Superior temporal gyrus (tissue), 1 donor: ENCODE results near the gene CCDC61.

Source experiments
- DNase-seq: peaks from one replicate; pipeline ENCODE4 v3.0.0-alpha.2; 2016; ENCODE audit errors: extremely low spot score

The CCDC61 gene

DNA sequence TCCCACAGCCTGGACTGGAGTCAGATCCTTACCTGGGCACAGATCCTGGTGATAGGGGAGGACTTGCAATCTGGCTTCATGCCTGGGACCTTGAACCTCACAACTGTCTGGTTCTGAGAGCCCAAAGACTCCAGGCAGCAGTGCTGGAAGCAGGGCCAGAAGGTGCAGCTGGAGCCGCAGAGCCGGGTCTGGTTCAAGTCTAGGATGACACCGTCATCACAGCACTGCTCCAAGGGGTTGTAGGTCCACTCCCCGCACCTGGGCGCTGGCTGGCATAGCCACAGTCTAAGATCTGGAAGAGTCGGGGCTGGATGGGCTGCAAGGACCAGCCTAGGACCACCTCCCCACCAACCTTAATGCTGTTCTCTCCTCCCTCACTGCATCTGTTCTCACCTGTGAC lies 44.9 kb downstream of the CCDC61 start:
- no peak for DNase-seq

DNA sequence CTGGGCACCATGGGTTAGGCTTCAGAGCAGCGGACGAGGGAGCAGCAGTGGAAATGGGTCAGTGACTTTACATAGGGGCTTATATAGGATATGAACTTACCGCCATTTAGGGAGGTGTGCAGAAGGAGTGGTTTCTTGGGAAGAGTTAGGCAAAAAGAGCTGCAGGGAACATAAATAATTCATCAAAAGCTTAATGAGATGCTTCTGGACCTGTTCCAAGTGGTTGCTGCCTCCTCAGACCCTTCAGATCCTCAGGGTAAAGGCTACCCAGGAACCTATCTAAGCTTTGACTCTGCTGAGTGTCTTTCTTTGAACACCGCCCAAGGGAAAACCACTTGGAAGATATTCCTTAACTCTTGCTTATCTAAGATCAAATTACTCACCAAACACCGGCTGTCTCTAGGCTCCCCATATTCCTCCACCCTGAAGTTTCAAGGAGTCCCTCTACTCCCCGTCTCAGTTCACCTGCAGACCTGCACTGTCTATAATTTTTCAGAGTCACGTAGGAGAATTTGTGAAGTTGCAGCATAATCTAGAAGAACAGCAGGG lies 45.8 kb downstream of the CCDC61 start, which contains the start of gene IGFL4:
TSS of gene IGFL4 (minus strand) at position 51 of the 549 bp plus-strand sequence. CDS start at position 11, 40 bp downstream.
- DNase-seq, result no peak

GRCh38 chr19:46042252-46042883 lies 47.1 kb downstream of the CCDC61 start:
- no peak for DNase-seq

GRCh38 chr19:46043519-46043918 lies 48.3 kb downstream of the CCDC61 start:
- no peak for DNase-seq

- DNase-seq, result no peak
Measured at GRCh38 chr19:46049597-46049996, 54.3 kb downstream of the CCDC61 start.

GRCh38 chr19:46052896-46053295 lies 57.6 kb downstream of the CCDC61 start:
- no peak for DNase-seq

- DNase-seq, result no peak
Measured at GRCh38 chr19:46056536-46056935, 61.3 kb downstream of the CCDC61 start.

- DNase-seq, result no peak
Measured at GRCh38 chr19:46058778-46059177, 63.5 kb downstream of the CCDC61 start.

DNA sequence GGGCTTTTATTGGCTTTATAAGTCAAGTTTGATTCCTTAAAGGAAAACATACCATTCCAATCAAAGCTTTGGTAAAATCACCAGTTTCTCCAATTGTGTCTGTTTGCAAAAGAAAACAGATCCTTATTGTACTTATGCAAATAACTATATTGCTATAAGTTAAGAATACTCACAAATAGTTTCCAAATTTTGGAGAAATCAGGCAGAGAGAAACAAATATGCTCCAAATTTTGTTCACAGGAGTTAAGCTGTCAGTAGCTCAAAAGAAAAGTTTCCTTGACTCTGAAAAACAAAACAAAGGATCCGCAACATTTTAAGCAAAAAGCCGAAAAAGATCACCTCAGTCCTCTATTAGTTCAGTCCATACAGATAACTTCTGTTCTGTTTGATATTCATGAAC lies 64.7 kb downstream of the CCDC61 start:
- no peak for DNase-seq

DNA sequence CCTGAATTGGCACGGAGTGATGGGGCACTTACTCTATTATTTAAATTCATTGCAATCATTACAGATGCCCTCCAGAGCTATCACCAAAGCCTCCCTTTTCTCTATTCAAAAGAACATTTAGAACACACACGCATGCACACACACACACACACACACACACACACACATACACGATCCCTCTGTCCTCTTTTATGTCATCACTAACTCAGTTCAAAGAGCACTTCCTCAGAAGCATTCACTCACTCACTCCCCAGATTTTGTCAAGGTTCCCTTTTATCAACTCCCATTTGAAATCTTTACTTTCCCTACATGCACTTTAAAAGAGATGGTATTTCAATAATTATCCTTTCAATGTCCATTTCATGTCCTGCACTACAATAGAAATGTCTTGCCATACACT lies 67.9 kb downstream of the CCDC61 start:
- no peak for DNase-seq

DNA sequence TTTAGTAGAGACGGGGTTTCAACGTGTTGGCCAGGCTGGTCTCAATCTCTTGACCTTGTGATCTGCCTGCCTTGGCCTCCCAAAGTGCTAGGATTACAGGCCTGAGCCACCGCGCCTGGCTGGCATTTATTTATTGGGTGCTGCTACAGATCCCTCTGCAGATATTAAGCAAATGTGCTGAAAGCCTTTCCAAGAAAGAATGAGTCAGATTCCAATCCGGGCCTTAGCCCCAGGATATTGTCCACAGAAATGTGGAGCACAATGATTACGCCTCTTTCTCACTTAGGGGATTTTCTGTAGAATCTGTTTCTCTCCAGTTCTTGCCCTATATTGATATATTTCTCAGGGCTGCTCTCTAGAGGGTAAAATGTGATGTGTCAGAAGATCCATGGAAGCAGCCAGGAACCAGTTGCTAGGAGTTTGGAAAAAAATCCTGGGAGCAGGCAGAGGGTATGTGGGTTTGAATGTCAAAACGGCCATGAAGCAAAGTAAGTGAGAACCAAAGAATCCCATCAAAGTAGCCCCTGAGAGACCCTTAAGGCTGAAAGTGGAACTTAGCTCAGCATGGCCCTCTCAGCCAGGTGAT lies 70.3 kb downstream of the CCDC61 start:
- no peak for DNase-seq

DNA sequence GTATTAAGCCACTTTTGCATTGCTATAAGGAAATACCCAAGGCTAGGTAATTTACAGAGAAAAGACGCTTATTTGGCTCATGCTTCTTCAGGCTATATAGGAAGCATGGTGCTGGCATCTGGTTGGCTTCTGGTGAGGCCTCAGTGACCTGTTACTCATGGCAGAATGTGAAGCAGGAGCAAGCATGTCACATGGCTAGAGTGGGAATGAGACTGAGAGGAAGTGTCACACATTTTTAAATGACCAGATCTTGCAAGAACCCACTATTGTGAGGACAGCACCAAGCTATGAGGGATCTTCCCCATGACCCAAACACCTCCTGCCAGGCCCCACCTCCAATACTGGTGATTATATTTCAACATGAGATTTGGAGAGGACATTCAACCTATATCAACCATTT lies 71.2 kb downstream of the CCDC61 start:
- no peak for DNase-seq

DNA sequence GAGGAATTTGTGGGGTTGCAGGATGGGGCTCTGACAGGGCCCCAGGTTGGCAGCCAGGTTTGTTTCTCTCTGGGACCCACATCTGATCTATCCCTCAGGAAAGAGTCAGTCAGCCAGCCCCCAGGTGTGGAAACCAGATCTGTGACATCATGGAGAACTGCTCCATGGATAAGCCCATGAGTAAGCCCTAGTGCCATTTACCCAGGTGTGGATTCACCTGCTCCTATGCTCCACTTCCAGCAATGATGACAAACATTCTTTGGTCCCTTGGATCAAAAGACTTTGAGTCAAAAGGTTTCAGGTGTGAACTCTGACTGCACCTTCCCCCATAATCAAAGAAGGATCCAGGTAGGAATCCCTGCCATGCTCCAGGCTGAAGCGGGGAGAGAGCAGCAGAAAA lies 72.4 kb downstream of the CCDC61 start:
- no peak for DNase-seq
